ENCODE data around the gene SLC25A6. TPM values are rescaled to one million over a fixed set of nuclear protein-coding genes. Genes with fewer than 3 reads are reported as not detected.

The SLC25A6 gene
- total RNA-seq, 4 donors from 2014 or later: 60.0 to 69.9 (median 65.1) TPM

DNA sequence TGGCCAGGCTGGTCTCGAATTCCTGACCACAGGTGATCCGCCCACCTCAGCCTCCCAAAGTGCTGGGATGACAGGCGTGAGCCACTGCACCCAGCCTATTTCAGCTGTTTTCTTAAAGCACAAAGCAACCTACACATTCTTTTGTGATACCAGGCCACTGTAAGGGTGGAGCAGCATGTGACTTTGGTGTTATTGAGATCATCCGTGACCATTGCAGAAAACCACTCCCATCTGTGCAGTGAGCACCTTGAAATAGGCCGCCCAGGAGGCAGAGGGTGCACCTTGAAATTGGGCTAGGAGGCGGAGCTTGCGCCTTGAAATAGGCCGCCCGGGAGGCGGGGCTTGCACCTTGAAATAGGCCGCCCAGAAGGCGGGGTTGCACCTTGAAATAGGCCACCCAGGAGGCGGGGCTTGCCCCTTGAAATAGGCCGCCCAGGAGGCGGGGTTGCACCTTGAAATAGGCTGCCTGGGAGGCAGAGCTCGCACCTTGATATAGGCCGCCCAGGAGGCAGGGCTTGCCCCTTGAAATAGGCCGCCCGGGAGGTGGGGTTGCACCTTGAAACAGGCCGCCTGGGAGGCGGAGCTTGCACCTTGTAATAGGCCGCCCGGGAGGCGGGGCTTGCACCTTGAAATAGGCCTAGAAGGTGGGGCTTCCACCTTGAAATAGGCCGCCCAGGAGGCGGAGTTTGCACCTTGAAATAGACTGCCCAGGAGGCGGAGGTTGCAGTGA, 9.0 kb upstream of the SLC25A6 start:
- no peak for DNase-seq
- H3K4me3 ChIP-seq: no peak overlapping the region
- H3K27ac ChIP-seq: no peak overlapping the region
- no peak for ATAC-seq
- no peaks in the 10 kb centered on the region for H3K27me3 ChIP-seq
- no peaks in the 10 kb centered on the region for H3K4me1 ChIP-seq
- intact Hi-C loops (cut with DNase I; ENCODE audit: low total_unique reads) (no loop called here), in situ Hi-C loops (cut with MboI; ENCODE audit: low sequenced_read_pairs in 4 of 4) (no loop called here)
- H3K9me3 ChIP-seq: no peaks in the 10 kb centered on the region
- peaks cover 0 to 47% of the 10 kb centered on the region in 2 donors for H3K36me3 ChIP-seq
- TF ChIP-seq POLR2A (IDR thresholded peaks at IDR 0.05): no peak

DNA sequence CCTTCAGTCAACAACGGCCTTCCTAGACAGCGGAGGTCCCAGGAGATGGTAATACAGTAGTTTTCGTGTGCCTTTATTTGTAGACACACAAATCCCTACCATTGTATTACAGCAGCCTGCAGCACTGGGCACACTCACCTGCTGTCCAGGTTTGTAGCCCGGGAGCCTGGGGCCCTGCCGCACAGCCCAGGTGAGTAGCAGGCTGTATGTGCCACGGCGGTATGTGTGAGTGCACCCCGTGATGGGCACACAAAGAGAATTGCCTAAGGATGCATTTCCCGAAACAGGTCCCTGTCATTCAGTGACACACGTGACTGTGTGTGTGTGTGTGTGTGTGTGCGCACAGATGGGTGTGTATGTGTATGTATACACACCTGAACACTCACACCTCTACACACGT, 8.1 kb upstream of the SLC25A6 start:
- Histone ChIP-seq H3K27me3 (no peaks in the 10 kb centered on the region), H3K36me3 (peaks cover 0 to 43% of the 10 kb centered on the region in 2 donors), H3K4me1 (no peaks in the 10 kb centered on the region), H3K27ac (no peak overlapping the region), H3K9me3 (no peaks in the 10 kb centered on the region), H3K4me3 (no peak overlapping the region)
- ATAC-seq (no peak), DNase-seq (no peak)
- intact Hi-C loops (cut with DNase I; ENCODE audit: low total_unique reads): no loop called here
- TF ChIP-seq POLR2A (IDR thresholded peaks at IDR 0.05): no peak
- no peak for TF ChIP-seq CTCF (IDR thresholded peaks at IDR 0.05 in 4 of 5, conservative IDR thresholded peaks at IDR 0.05 in 1 of 5)
- in situ Hi-C loops (cut with MboI; ENCODE audit: low sequenced_read_pairs in 4 of 4): no loop called here

GRCh38 chrX:1398431-1399340, 6.8 kb upstream of the SLC25A6 start:
- DNase-seq (no peak), ATAC-seq (no peak)
- Histone ChIP-seq H3K27me3 (no peaks in the 10 kb centered on the region), H3K27ac (no peak overlapping the region), H3K4me3 (no peak overlapping the region), H3K4me1 (peaks cover 4 to 9% of the 10 kb centered on the region in 2 donors), H3K9me3 (no peaks in the 10 kb centered on the region), H3K36me3 (peaks cover 0 to 33% of the 10 kb centered on the region in 2 donors)
- TF ChIP-seq POLR2A (IDR thresholded peaks at IDR 0.05): no peak
- no peak for TF ChIP-seq CTCF (IDR thresholded peaks at IDR 0.05 in 4 of 5, conservative IDR thresholded peaks at IDR 0.05 in 1 of 5)
- intact Hi-C loops (cut with DNase I; ENCODE audit: low total_unique reads) (loop anchor here (10.0 kb wide), 2 partner anchors 404 to 1206 kb away; no protein-coding TSS in a partner anchor), in situ Hi-C loops (cut with MboI; ENCODE audit: low sequenced_read_pairs in 4 of 4) (loop anchor here in 1 of 4 donors (10.0 kb wide), 1 partner anchor 56 kb away; the partner anchor contains the start of gene ASMTL)

GRCh38 chrX:1397441-1398270, 5.7 kb upstream of the SLC25A6 start:
- peaks cover 8 to 18% of the 10 kb centered on the region in 2 donors for H3K4me1 ChIP-seq
- peaks cover 0 to 23% of the 10 kb centered on the region in 2 donors for H3K36me3 ChIP-seq
- ATAC-seq (no peak), DNase-seq (no peak)
- no peak for TF ChIP-seq POLR2A (IDR thresholded peaks at IDR 0.05)
- no peak for TF ChIP-seq CTCF (IDR thresholded peaks at IDR 0.05 in 4 of 5, conservative IDR thresholded peaks at IDR 0.05 in 1 of 5)
- in situ Hi-C loops (cut with MboI; ENCODE audit: low sequenced_read_pairs in 4 of 4): loop anchor here in 1 of 4 donors (10.0 kb wide), 1 partner anchor 57 kb away; the partner anchor contains the start of gene ASMTL
- H3K27ac ChIP-seq: no peak overlapping the region
- intact Hi-C loops (cut with DNase I; ENCODE audit: low total_unique reads): loop anchor here (10.0 kb wide), 2 partner anchors 403 to 1207 kb away; no protein-coding TSS in a partner anchor
- no peaks in the 10 kb centered on the region for H3K27me3 ChIP-seq
- H3K4me3 ChIP-seq: no peak overlapping the region
- H3K9me3 ChIP-seq: no peaks in the 10 kb centered on the region
